Measurements from ENCODE around the gene PLEKHG3.

- TF ChIP-seq EZH2 (IDR thresholded peaks at IDR 0.05) (no peak), POLR2AphosphoS5 (IDR thresholded peaks at IDR 0.05; ENCODE audit: borderline replicate concordance, low read depth, low read length) (no peak)
Observed at GRCh38 chr14:64765740-64766302, 61.6 kb downstream of the PLEKHG3 start.

All from SK-N-MC (cell line).